Measurements from ENCODE around the gene TRA2B. TPM values are rescaled to one million over a fixed set of nuclear protein-coding genes. Genes with fewer than 3 reads are reported as not detected.

Gene TRA2B
- total and polyA plus RNA-seq, 7 donors = 38.7 to 99.5 (median 75.3) TPM

DNA sequence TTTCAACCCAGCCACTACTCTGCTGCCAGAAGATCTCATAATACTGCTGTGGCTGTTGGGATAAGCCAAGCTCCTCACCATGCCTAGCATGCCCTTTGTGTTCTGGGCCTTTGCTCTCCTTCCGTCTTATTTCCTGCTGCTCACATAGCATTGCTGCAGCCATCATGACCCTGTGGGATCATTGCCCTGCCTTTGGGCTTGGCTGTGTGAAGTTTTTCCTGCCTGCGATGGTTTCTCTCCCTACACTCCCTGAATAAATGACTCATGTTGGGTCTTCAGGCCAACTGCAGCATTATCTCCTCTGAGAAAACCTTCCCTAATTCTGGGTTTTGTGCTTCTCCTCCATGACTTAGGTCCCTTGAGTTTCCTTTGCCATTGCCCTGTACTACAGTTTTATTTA, 20.8 kb upstream of the TRA2B start:
- peaks cover 11% of the 10 kb centered on the region for H3K4me1 ChIP-seq
- H3K27ac ChIP-seq = no peak overlapping the region
- no peaks in the 10 kb centered on the region for H3K36me3 ChIP-seq (ENCODE audit: insufficient read depth in 1 of 2, low read depth in 1 of 2)
- WGBS, 3 donors = 75 to 87% (median 86%) methylated on average over 2 of the region's 2 CpGs
- TF ChIP-seq, protein P1, sequence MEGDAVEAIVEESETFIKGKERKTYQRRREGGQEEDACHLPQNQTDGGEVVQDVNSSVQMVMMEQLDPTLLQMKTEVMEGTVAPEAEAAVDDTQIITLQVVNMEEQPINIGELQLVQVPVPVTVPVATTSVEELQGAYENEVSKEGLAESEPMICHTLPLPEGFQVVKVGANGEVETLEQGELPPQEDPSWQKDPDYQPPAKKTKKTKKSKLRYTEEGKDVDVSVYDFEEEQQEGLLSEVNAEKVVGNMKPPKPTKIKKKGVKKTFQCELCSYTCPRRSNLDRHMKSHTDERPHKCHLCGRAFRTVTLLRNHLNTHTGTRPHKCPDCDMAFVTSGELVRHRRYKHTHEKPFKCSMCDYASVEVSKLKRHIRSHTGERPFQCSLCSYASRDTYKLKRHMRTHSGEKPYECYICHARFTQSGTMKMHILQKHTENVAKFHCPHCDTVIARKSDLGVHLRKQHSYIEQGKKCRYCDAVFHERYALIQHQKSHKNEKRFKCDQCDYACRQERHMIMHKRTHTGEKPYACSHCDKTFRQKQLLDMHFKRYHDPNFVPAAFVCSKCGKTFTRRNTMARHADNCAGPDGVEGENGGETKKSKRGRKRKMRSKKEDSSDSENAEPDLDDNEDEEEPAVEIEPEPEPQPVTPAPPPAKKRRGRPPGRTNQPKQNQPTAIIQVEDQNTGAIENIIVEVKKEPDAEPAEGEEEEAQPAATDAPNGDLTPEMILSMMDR (IDR thresholded peaks at IDR 0.05) = no peak
- DNase-seq (no peak), ATAC-seq (no peak)
- H3K4me3 ChIP-seq = no peak overlapping the region
- intact Hi-C loops (cut with DNase I) = no loop called here
- H3K9me3 ChIP-seq = no peaks in the 10 kb centered on the region
- no peaks in the 10 kb centered on the region for H3K27me3 ChIP-seq (ENCODE audit: insufficient read depth in 3 of 3, low read length in 2 of 3)

DNA sequence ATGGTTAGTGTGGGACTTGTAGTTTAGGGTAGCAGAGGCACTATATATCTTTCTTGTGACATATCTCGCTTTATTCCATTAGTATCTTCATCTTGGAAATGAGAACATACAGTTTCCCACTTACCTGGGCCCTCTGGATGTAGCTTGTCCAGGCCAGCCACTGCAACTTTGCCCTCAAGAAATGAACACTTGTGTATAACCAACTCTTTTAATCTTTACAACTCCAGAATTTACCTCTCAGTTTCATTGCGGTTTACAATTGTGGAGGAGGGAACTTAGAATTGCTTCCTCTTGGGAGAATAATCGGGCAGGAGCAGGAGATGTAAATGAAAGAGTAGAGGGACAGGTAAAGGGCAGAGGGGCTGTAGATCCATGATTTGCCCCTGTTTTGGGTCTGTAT, 18.4 kb upstream of the TRA2B start:
- ATAC-seq (no peak), DNase-seq (no peak)
- Histone ChIP-seq H3K27me3 (ENCODE audit: insufficient read depth in 3 of 3, low read length in 2 of 3) (no peaks in the 10 kb centered on the region), H3K27ac (no peak overlapping the region), H3K36me3 (ENCODE audit: insufficient read depth in 1 of 2, low read depth in 1 of 2) (no peaks in the 10 kb centered on the region), H3K4me3 (no peak overlapping the region), H3K4me1 (peaks cover 11% of the 10 kb centered on the region), H3K9me3 (no peaks in the 10 kb centered on the region)
- 80 to 84% (median 83%) methylated on average over 3 of the region's 3 CpGs for WGBS, 3 donors
- intact Hi-C loops (cut with DNase I) = no loop called here
- TF ChIP-seq, protein P1 (IDR thresholded peaks at IDR 0.05) = no peak

DNA sequence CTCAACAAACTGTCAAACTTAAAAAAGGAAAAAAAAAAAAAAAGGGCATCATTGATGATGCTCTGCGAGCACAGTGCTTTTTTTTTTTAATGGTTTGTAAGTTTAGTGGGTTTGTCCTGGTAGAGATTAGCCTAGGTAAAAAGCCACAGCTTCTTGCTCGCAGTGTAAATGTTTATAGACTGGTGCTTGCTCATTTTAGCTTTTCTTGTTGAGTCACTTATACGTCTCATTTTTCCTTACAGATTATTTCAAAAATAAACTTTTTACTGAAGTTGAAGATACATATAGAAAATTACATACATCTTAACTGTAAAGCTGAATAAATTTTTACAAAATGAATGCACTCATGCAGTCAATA, 16.5 kb upstream of the TRA2B start:
- no peaks in the 10 kb centered on the region for H3K4me1 ChIP-seq
- no peak for DNase-seq
- no peak overlapping the region for H3K27ac ChIP-seq
- ATAC-seq = no peak
- no peaks in the 10 kb centered on the region for H3K36me3 ChIP-seq (ENCODE audit: insufficient read depth in 1 of 2, low read depth in 1 of 2)
- TF ChIP-seq, protein P1 (IDR thresholded peaks at IDR 0.05) = no peak
- H3K27me3 ChIP-seq (ENCODE audit: insufficient read depth in 3 of 3, low read length in 2 of 3) = no peaks in the 10 kb centered on the region
- H3K4me3 ChIP-seq = no peak overlapping the region
- intact Hi-C loops (cut with DNase I) = no loop called here
- no peaks in the 10 kb centered on the region for H3K9me3 ChIP-seq
- 72 to 85% (median 80%) methylated on average over 3 of the region's 3 CpGs for WGBS, 3 donors

DNA sequence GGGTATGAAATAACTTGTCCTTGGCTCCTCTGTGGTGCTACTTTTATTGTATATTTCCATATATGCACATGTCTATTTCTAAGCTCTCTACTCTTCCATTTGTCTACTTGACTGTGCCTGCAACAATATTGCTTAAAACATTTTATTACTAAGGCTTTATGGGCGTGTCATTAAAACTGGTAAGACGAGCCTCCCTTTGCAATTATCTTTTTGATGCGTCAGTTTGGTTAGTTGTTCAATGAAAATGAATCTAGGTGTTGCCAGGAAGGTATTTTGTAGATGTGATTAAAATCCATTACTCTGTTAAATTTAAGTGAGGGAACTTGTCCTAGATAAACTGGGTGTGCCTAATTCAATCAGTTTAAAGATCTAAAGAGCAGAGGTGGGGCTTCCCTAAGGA, 12.9 kb upstream of the TRA2B start:
- Histone ChIP-seq H3K9me3 (no peaks in the 10 kb centered on the region), H3K27ac (no peak overlapping the region), H3K4me3 (no peak overlapping the region), H3K36me3 (ENCODE audit: insufficient read depth in 1 of 2, low read depth in 1 of 2) (no peaks in the 10 kb centered on the region), H3K4me1 (no peaks in the 10 kb centered on the region), H3K27me3 (ENCODE audit: insufficient read depth in 3 of 3, low read length in 2 of 3) (no peaks in the 10 kb centered on the region)
- no peak for DNase-seq
- ATAC-seq = no peak
- WGBS, 3 donors = 78 to 81% (median 79%) methylated on average over 3 of the region's 3 CpGs
- intact Hi-C loops (cut with DNase I) = no loop called here
- TF ChIP-seq, protein P1 (IDR thresholded peaks at IDR 0.05) = no peak

DNA sequence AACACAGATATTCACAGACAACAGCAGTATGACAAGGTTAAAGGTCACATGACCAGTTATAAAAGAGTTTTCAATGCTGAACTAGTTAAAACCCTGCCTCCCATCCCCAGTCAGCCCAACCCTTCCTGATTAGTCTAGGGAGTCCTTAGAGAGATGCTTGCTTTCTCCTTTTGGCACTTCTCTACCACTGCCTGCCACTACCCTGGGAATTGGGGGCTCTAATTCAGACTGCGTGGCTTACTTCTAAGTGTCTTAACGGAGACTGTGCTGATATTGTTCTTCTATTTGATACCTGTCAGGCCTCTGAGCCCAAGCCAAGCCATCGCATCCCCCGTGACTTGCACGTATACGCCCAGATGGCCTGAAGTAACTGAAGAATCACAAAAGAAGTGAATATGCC, 11.7 kb upstream of the TRA2B start:
- ATAC-seq (no peak), DNase-seq (no peak)
- WGBS, 3 donors = 91 to 95% (median 91%) methylated on average over 6 of the region's 6 CpGs
- Histone ChIP-seq H3K4me3 (no peak overlapping the region), H3K9me3 (no peaks in the 10 kb centered on the region), H3K4me1 (no peaks in the 10 kb centered on the region), H3K27ac (no peak overlapping the region), H3K36me3 (ENCODE audit: insufficient read depth in 1 of 2, low read depth in 1 of 2) (no peaks in the 10 kb centered on the region), H3K27me3 (ENCODE audit: insufficient read depth in 3 of 3, low read length in 2 of 3) (no peaks in the 10 kb centered on the region)
- intact Hi-C loops (cut with DNase I) = no loop called here
- TF ChIP-seq, protein P1 (IDR thresholded peaks at IDR 0.05) = no peak
